Choroid plexus epithelial cell (primary cell): ENCODE data around the gene CNOT2.

Experiments
- DNase-seq: peaks from one replicate; pipeline ENCODE4 v3.0.0-alpha.2; 2010; ENCODE audit warnings: low read depth
- H3K4me3 ChIP-seq: 2 replicates; pipeline ENCODE4 v1.5.1; 2011; ENCODE audit warnings: low read depth, mild to moderate bottlenecking, control low read depth, low read length, moderate library complexity
- TF ChIP-seq, protein P1 (sequence below): conservative IDR thresholded peaks from 2 replicates; pipeline ENCODE4 v1.5.1; 2011; ENCODE audit warnings: low read depth, mild to moderate bottlenecking, control low read depth, inconsistent platforms, low read length, moderate library complexity

Gene CNOT2

DNA sequence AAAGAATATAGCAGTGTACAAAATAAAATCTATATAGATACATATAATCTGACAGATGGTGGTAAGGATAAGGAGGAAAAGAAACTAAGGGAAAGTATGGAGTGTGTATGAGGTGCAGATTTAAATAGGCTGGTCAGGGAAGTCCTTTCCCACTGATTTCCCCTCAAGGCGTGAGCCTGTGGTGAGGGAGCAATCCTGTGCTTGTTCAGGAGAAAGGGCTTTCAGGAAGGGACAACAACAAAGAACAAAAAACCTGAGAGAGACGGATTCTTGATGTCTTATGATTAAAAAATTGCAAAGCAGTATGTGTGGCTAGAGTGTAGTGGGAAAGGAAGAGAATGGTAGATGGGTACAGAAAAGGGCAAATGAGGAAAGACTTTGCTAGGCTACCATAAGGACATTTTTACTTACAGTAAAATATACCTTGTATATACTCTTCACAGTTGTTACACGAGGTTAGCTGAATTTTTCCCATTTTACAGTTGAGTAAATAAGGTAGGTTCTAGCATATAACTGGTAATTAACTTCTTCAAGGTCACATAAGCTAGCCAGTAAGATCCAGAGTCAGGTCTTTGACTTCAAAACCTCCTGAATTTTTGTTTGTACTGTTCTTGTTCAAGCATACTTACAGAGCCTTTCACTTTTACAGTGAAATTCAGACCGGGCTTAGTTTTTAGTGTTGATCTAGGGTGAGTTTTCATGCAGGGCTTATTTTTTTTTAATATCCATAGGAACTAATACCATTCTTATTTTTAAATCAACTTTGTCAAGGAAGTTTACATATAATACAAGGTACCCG, 15.6 kb downstream of the CNOT2 start:
- no peak for DNase-seq
- TF ChIP-seq, protein P1, sequence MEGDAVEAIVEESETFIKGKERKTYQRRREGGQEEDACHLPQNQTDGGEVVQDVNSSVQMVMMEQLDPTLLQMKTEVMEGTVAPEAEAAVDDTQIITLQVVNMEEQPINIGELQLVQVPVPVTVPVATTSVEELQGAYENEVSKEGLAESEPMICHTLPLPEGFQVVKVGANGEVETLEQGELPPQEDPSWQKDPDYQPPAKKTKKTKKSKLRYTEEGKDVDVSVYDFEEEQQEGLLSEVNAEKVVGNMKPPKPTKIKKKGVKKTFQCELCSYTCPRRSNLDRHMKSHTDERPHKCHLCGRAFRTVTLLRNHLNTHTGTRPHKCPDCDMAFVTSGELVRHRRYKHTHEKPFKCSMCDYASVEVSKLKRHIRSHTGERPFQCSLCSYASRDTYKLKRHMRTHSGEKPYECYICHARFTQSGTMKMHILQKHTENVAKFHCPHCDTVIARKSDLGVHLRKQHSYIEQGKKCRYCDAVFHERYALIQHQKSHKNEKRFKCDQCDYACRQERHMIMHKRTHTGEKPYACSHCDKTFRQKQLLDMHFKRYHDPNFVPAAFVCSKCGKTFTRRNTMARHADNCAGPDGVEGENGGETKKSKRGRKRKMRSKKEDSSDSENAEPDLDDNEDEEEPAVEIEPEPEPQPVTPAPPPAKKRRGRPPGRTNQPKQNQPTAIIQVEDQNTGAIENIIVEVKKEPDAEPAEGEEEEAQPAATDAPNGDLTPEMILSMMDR = no peak
- no peak overlapping the region for H3K4me3 ChIP-seq

DNA sequence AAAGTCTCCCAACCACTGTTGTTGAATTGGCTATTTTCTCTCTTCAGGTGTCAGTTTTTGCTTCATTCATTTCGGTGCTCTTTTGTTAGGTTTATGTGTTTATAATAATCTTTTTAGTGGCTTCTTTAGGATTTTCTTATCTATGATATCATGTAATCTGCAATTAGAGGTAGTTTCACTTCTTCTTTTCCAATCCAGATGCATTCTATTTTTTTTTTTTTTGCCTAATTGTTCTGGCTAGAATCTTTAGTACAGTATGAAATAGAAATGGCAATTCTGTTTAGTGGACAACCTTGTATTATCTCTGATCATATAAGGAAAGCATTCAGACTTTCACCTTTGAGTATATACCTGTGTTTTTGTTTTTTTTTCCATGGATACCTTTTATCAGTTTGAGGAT, 17.4 kb downstream of the CNOT2 start:
- DNase-seq = no peak
- TF ChIP-seq, protein P1 = no peak
- H3K4me3 ChIP-seq = no peak overlapping the region

DNA sequence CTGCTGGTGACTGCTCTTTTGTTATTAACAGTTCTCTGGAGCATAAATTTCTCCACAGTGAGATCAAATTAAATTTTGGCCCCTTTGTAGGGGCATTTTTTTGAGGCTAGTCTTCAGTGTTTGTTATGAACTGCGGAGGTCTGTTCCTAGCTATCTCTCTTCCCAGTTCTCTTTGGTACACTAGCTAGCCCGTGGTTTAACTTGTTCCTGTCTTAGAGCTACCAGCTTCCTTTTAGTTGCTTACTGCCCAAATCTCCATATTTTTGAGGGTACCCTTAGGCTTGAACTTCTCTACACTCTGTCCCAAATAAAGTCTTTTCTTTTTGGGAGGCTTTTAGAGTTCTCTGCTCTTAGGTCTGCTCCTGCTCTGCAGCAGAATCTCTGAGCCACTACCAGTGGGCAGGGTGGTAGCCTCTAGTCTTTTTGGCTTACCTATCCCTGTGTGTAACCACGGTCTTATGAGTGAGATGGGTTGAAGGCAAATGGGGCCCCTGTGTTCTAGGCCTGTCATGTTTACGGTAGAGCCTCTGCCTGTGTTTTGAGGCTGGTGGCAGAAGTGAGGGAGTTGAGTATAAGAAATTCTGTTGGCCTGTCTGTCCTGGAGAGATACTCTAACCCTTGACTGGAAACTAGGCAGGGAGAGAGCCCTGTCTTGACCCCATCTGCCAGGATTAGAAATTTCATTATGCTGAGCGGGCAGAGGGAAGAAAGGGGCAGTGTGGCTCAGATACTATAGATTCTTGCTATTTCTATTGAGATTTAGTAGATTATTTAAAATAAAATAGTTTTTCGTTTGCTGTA, 21.0 kb downstream of the CNOT2 start:
- no peak for DNase-seq
- no peak overlapping the region for H3K4me3 ChIP-seq
- TF ChIP-seq, protein P1 = no peak

DNA sequence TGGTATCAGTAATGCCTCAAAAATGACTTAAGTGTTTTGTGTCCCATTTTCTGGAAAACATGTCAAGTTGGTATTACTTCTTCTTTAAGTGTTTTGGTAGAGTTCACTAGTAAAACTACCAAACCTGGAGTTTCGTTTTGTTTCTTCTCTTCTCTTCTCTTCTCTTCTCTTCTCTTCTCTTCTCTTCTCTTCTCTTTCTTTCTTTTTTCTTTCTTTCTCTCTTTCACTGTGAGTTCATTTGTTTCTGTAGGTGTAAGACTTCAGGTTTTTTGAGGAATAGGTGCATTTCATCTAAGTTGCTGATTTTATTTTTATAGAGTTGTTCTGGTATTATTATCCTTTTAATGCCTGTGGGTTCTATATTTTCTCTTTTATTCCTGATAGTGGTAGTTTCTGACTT, 21.9 kb downstream of the CNOT2 start:
- H3K4me3 ChIP-seq = no peak overlapping the region
- TF ChIP-seq, protein P1 = no peak
- no peak for DNase-seq

DNA sequence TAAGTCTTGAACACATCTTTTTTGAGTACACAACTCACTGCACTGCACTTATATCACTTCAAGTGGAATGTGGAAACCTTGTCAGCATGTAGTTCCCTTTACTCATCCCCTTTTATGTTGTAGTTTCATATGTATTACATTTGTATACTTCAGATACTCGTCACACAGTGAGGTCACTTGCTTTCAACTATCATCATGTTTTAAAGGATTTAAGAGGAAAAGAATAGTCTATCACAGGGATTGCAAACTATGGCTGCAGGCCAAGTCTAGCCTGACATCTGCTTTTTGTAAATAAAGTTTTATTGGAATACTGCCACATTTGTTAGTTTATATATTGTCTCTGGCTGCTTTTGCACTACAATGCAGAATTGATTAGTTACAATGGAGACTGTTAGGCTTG, 24.3 kb downstream of the CNOT2 start:
- TF ChIP-seq, protein P1 = no peak
- H3K4me3 ChIP-seq = no peak overlapping the region
- peak; percentile 45 for DNase-seq

DNA sequence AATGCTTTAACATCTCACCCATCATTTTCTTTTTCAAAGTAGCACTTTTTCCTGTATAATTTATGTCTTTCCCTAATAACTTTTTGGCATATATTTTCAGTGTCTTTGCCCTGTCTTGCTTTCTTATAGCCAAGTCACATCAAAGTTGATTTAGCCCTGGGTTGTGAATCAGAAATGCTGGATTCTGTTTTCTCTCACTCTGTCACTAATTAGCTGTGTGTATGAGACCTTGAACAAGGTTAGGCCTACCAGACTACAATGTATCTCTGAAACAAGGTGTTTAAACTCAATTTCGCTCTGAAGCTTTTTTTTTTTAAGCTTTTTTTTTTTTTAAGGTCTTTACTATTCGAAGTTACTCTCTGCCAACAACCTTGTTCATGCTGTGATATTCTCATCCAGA, 25.7 kb downstream of the CNOT2 start:
- TF ChIP-seq, protein P1 = no peak
- no peak for DNase-seq
- H3K4me3 ChIP-seq = no peak overlapping the region
